NCI-H1694 (cell line): ENCODE data around the gene CLRN1.

Experiments used
- DNase-seq: peaks from one replicate; lab custom pipeline; 2025; lab: John Stamatoyannopoulos, UW

The CLRN1 gene

GRCh38 chr3:150920236-150920635 lies 52.3 kb downstream of the CLRN1 start:
- DNase-seq: no peak

- DNase-seq: peak; percentile 82
Observed at GRCh38 chr3:150917951-150918350, 54.6 kb downstream of the CLRN1 start.

GRCh38 chr3:150913133-150913922 lies 59.2 kb downstream of the CLRN1 start:
- DNase-seq: peak; percentile 89

GRCh38 chr3:150912501-150912900 lies 60.0 kb downstream of the CLRN1 start:
- no peak for DNase-seq

- peak; percentile 8 for DNase-seq
Observed at GRCh38 chr3:150911771-150912170, 60.8 kb downstream of the CLRN1 start.

- DNase-seq: no peak
Observed at GRCh38 chr3:150906461-150906860, 66.1 kb downstream of the CLRN1 start.

- no peak for DNase-seq
Observed at GRCh38 chr3:150905746-150906145, 66.8 kb downstream of the CLRN1 start.

GRCh38 chr3:150905339-150905738 lies 67.2 kb downstream of the CLRN1 start, which contains the start of gene MINDY4B:
TSS of gene MINDY4B (minus strand) at chr3:150905439. CDS start at chr3:150905439, 0 bp downstream.
- no peak for DNase-seq

- DNase-seq: no peak
Observed at GRCh38 chr3:150902988-150903387, 69.5 kb downstream of the CLRN1 start.

- no peak for DNase-seq
Observed at GRCh38 chr3:150901793-150902192, 70.7 kb downstream of the CLRN1 start.

- no peak for DNase-seq
Observed at GRCh38 chr3:150899141-150899540, 73.4 kb downstream of the CLRN1 start.

- no peak for DNase-seq
Observed at GRCh38 chr3:150898046-150898754, 74.3 kb downstream of the CLRN1 start.

GRCh38 chr3:150897592-150897991 lies 74.9 kb downstream of the CLRN1 start:
- DNase-seq: no peak

GRCh38 chr3:150890831-150891230 lies 81.7 kb downstream of the CLRN1 start:
- DNase-seq: no peak

- DNase-seq: no peak
Observed at GRCh38 chr3:150890295-150890694, 82.2 kb downstream of the CLRN1 start.

GRCh38 chr3:150889106-150889505 lies 83.4 kb downstream of the CLRN1 start:
- no peak for DNase-seq

GRCh38 chr3:150887031-150887430 lies 85.5 kb downstream of the CLRN1 start:
- DNase-seq: no peak

GRCh38 chr3:150885535-150885934 lies 87.0 kb downstream of the CLRN1 start:
- DNase-seq: no peak

- no peak for DNase-seq
Observed at GRCh38 chr3:150878996-150879575, 93.4 kb downstream of the CLRN1 start.

- no peak for DNase-seq
Observed at GRCh38 chr3:150878290-150878689, 94.2 kb downstream of the CLRN1 start.

- DNase-seq: no peak
Observed at GRCh38 chr3:150877303-150877702, 95.2 kb downstream of the CLRN1 start.

- DNase-seq: no peak
Observed at GRCh38 chr3:150876611-150877265, 95.8 kb downstream of the CLRN1 start.
